H1 (cell line): ENCODE results near the gene L3MBTL4.

Source experiments
- BRCA1 ChIP-seq: IDR thresholded peaks from 2 replicates; pipeline ENCODE4 v1.6.1; 2012; ENCODE audit warnings: low read depth, low read length, improper control_type of control experiment
- EGR1 ChIP-seq: IDR thresholded peaks from 2 replicates; pipeline ENCODE4 v1.6.1; 2011; ENCODE audit warnings: low read depth, low read length, borderline replicate concordance
- HDAC6 ChIP-seq: IDR thresholded peaks from one replicate; pipeline ENCODE4 v1.7.1; 2012; ENCODE audit warnings: low read depth, mild to moderate bottlenecking, inconsistent platforms, low read length, moderate library complexity
- KDM1A ChIP-seq: fragments of 200-600, 300-600 bp; sonication (generic); IDR thresholded peaks from 2 replicates; pipeline ENCODE4 v1.7.1; 2016; ENCODE audit warnings: mild to moderate bottlenecking, low read length, borderline replicate concordance
- POLR2A ChIP-seq, 2 experiments: IDR thresholded peaks; 1 replicate in 1 of 2; 2 replicates in 1 of 2; pipeline ENCODE4 v1.6.1; 2011; ENCODE audit warnings: low read depth in 2 of 2, low read length in 2 of 2, mild to moderate bottlenecking in 2 of 2; ENCODE audit errors: control extremely low read depth in 1 of 2
- POLR2AphosphoS5 ChIP-seq: IDR thresholded peaks from 2 replicates; pipeline ENCODE4 v1.6.1; 2011; ENCODE audit warnings: low read depth, low read length
- RAD21 ChIP-seq, 2 experiments: IDR thresholded peaks in 1 of 2; conservative IDR thresholded peaks in 1 of 2; 2 replicates each; pipeline ENCODE4 v1.6.1; 2011; ENCODE audit warnings: low read depth in 2 of 2, low read length in 2 of 2, improper control_type of control experiment in 1 of 2, inconsistent platforms in 1 of 2, mild to moderate bottlenecking in 1 of 2, moderate library complexity in 1 of 2
- TF ChIP-seq, protein P1 (sequence below), 3 experiments: IDR thresholded peaks; 1 replicate in 2 of 3; 2 replicates in 1 of 3; pipeline versions ENCODE4 v1.5.1 to v1.6.1; 2011; ENCODE audit warnings: low read length in 3 of 3, mild to moderate bottlenecking in 3 of 3, inconsistent platforms in 2 of 3, low read depth in 1 of 3, moderate library complexity in 1 of 3; ENCODE audit not compliant: insufficient read depth in 1 of 3; ENCODE audit errors: control extremely low read depth in 1 of 3
- TF ChIP-seq, protein P2 (sequence below): IDR thresholded peaks from 2 replicates; pipeline ENCODE4 v1.6.1; 2012; ENCODE audit warnings: inconsistent platforms
- TF ChIP-seq, protein P3 (sequence below): IDR thresholded peaks from 2 replicates; pipeline ENCODE4 v1.6.1; 2011; ENCODE audit warnings: low read depth, mild to moderate bottlenecking, low read length; ENCODE audit not compliant: insufficient read depth

DNA sequence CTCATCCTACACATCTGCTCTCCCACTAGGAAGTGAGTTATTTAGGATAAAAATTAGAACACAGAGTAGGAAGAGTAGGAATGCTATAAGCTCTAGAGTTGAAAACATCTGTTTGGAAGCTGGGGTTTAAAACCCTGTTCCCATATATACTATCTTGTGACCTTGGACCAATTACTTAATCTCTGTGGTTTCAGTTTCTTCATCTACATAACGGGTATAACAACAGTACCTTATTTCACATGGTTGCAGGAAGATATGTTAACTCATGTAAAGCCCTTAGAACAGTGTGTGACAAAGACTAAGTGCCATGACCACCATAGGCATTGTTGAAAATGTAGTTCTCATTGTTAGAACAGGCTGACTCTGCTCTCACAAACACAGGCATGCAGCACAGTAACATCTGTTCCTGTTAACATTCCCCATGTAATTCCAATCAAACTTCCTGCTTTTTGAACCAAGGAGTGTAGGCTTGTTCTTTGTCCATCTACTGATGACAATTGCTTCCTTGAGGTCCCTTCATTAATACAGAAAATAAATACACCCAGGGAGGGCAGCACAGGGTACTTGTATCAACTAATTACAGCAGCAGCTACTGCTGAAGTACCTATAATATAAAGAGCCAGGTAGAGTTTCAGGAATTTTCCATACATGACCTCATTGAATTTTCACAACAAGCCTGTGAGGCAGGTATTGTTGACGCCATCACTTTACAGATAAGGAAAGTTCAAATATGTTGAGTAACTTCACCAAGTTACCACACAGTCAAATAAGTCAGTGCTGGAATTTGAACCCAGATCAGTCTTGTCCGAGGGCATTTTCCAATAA lies 204.2 kb downstream of the L3MBTL4 start:
- TF ChIP-seq EGR1, result no peak
- TF ChIP-seq, protein P1, sequence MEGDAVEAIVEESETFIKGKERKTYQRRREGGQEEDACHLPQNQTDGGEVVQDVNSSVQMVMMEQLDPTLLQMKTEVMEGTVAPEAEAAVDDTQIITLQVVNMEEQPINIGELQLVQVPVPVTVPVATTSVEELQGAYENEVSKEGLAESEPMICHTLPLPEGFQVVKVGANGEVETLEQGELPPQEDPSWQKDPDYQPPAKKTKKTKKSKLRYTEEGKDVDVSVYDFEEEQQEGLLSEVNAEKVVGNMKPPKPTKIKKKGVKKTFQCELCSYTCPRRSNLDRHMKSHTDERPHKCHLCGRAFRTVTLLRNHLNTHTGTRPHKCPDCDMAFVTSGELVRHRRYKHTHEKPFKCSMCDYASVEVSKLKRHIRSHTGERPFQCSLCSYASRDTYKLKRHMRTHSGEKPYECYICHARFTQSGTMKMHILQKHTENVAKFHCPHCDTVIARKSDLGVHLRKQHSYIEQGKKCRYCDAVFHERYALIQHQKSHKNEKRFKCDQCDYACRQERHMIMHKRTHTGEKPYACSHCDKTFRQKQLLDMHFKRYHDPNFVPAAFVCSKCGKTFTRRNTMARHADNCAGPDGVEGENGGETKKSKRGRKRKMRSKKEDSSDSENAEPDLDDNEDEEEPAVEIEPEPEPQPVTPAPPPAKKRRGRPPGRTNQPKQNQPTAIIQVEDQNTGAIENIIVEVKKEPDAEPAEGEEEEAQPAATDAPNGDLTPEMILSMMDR (IDR thresholded peaks at IDR 0.05; ENCODE audit: control extremely low read depth in 1 of 3, insufficient read depth in 1 of 3, low read depth in 1 of 3, low read length in 3 of 3), result no peak
- no peak for TF ChIP-seq POLR2A (IDR thresholded peaks at IDR 0.05; ENCODE audit: control extremely low read depth in 1 of 2, low read depth in 2 of 2, low read length in 2 of 2)
- TF ChIP-seq POLR2AphosphoS5, result no peak
- TF ChIP-seq, protein P2, sequence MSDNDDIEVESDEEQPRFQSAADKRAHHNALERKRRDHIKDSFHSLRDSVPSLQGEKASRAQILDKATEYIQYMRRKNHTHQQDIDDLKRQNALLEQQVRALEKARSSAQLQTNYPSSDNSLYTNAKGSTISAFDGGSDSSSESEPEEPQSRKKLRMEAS, result no peak
- no peak for TF ChIP-seq RAD21 (IDR thresholded peaks at IDR 0.05 in 1 of 2, conservative IDR thresholded peaks at IDR 0.05 in 1 of 2; ENCODE audit: low read depth in 2 of 2, low read length in 2 of 2)
- no peak for TF ChIP-seq BRCA1
- TF ChIP-seq, protein P3, sequence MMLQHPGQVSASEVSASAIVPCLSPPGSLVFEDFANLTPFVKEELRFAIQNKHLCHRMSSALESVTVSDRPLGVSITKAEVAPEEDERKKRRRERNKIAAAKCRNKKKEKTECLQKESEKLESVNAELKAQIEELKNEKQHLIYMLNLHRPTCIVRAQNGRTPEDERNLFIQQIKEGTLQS, result no peak
- no peak for TF ChIP-seq HDAC6
- no peak for TF ChIP-seq KDM1A
